HK-2 (cell line): Measurements from ENCODE around the gene SLC2A13.

Source experiments
- DNase-seq: peaks from one replicate; pipeline ENCODE4 v3.0.0-alpha.2; 2018; ENCODE audit not compliant: unreplicated experiment

Gene SLC2A13

GRCh38 chr12:40105515-40106201 is at the start of gene SLC2A13:
SLC2A13 (minus strand) TSS chr12:40106081; CDS start chr12:40105808, 273 bp downstream.
- DNase-seq, result peak; percentile 69

GRCh38 chr12:40154381-40154780 is 48.5 kb upstream of the SLC2A13 start:
- DNase-seq, result no peak

- DNase-seq, result no peak
Measured at GRCh38 chr12:40153432-40153831, 47.6 kb upstream of the SLC2A13 start.

- peak; percentile 19 for DNase-seq
Measured at GRCh38 chr12:40152783-40153383, 47.0 kb upstream of the SLC2A13 start.

- no peak for DNase-seq
Measured at GRCh38 chr12:40149673-40150260, 43.9 kb upstream of the SLC2A13 start.

GRCh38 chr12:40146800-40147797 is 41.2 kb upstream of the SLC2A13 start:
- DNase-seq, result no peak

GRCh38 chr12:40145896-40146295 is 40.0 kb upstream of the SLC2A13 start:
- DNase-seq, result no peak

- no peak for DNase-seq
Measured at GRCh38 chr12:40144023-40144422, 38.1 kb upstream of the SLC2A13 start.

GRCh38 chr12:40142001-40142744 is 36.3 kb upstream of the SLC2A13 start:
- no peak for DNase-seq

GRCh38 chr12:40138526-40138925 is 32.6 kb upstream of the SLC2A13 start:
- DNase-seq, result no peak

- no peak for DNase-seq
Measured at GRCh38 chr12:40137252-40137651, 31.4 kb upstream of the SLC2A13 start.

- no peak for DNase-seq
Measured at GRCh38 chr12:40127408-40127807, 21.5 kb upstream of the SLC2A13 start.

- DNase-seq, result no peak
Measured at GRCh38 chr12:40123496-40123895, 17.6 kb upstream of the SLC2A13 start.

- no peak for DNase-seq
Measured at GRCh38 chr12:40122842-40123241, 17.0 kb upstream of the SLC2A13 start.

- no peak for DNase-seq
Measured at GRCh38 chr12:40117818-40118217, 11.9 kb upstream of the SLC2A13 start.

- no peak for DNase-seq
Measured at GRCh38 chr12:40110586-40110985, 4.7 kb upstream of the SLC2A13 start.

GRCh38 chr12:40107803-40108620 is 2.1 kb upstream of the SLC2A13 start:
- DNase-seq, result no peak

- DNase-seq, result peak; percentile 80
Measured at GRCh38 chr12:40107098-40107802, 1.4 kb upstream of the SLC2A13 start.

- no peak for DNase-seq
Measured at GRCh38 chr12:40106655-40107054, 774 bp upstream of the SLC2A13 start.

GRCh38 chr12:40106202-40106533 is 287 bp upstream of the SLC2A13 start:
- DNase-seq, result no peak
